HPDE6-E6E7 (cell line): ENCODE data around the gene SHLD1.
"Not testable (repeated sequence)": the region's sequence is repeated elsewhere in the genome, so short reads cannot be mapped to it uniquely, and the experiment has no call there.

Experiments
- DNase-seq: peaks from one replicate; pipeline ENCODE4 v3.0.0; 2011; ENCODE audit warnings: missing footprints; ENCODE audit errors: extremely low spot score

The SHLD1 gene

GRCh38 chr20:5780846-5781217 lies 30.6 kb downstream of the SHLD1 start:
- no peak for DNase-seq

GRCh38 chr20:5781367-5781766 lies 31.2 kb downstream of the SHLD1 start:
- not testable (repeated sequence) for DNase-seq

DNA sequence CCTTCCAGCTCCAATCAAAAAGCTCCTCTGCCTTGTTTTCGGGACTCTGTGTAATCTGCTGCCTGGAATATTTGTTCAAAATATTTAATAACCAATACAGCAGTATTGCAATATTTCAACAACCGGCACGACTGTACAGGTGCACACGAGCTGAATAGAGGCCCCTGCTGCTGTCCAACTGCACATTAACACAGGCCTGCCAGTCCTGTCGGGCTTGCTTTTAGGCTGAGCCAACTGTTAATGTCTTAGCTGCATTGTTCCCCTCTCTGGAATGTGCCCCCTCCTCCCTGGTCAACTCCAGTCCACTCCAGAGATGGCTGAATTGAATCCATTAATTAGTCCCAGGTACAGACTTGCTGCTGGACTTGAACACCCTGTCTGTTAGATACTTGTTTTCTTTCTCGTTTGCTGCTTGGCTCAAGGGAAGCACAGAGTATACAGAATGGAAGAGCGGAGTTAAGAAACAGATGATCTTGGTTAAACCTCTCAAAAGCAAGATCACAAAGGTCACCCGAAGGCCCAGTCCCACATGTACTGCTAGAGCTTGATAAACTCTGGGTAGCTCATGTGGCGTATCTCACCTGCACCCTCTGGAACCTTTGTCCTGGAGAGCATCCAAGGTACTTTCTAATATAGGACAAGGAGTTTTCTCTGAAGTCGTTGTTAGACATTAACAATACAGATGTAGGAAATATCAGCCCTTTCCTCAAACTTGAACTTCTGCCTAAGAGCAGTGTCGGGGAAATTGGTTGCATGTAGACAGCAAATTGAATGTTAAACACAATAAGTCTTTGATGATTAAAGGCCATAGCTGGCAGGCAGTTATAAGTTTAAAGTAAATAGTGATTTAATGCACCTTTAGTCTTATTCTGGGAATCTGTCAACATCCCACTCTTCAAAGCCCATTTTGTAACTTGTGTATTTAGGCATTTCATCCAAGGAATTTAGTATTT lies 31.9 kb downstream of the SHLD1 start:
- no peak for DNase-seq

- peak; percentile 39 for DNase-seq
Observed at GRCh38 chr20:5784735-5785134, 34.5 kb downstream of the SHLD1 start.

GRCh38 chr20:5785146-5785545 lies 34.9 kb downstream of the SHLD1 start:
- DNase-seq: peak; percentile 81

GRCh38 chr20:5786930-5787795 lies 37.0 kb downstream of the SHLD1 start:
- DNase-seq: no peak

DNA sequence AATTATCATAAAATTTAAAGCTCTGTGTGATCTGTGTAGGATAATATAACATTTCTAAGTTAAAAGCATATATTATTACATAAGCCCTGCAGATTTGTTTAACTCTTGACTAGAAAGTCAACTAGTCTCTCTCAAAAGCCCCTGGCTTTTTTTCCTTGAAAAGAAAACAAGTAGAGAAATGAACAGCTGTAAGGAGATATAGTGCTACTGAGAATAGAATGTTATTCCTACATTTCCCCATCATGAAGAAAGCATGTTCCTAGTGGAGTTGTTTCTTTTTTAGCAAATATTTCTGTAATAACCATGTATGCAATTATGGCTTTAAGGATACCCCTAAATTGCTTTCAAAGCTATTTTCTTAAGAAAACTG lies 37.6 kb downstream of the SHLD1 start:
- no peak for DNase-seq

- DNase-seq: peak; percentile 77
Observed at GRCh38 chr20:5788385-5788895, 38.2 kb downstream of the SHLD1 start.

DNA sequence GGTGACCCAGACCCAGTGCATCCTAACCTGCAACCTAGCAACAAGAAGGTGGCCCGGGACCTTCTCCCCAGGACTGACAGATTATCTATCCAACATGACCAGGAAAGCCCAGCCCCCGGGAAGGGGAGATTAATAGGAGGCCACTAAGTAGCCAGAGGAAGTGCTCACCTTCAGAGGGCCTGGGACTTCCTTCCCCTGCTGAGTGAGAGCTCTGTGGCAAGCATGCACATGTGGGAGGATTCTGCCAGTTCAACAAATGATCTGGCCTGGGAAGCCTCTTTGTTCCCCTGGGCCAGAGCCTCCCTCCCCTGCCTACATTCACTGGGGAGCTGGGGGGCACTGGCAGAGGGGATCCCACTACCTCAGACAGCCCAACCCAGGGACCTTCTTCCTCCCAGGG lies 39.6 kb downstream of the SHLD1 start:
- DNase-seq: no peak

DNA sequence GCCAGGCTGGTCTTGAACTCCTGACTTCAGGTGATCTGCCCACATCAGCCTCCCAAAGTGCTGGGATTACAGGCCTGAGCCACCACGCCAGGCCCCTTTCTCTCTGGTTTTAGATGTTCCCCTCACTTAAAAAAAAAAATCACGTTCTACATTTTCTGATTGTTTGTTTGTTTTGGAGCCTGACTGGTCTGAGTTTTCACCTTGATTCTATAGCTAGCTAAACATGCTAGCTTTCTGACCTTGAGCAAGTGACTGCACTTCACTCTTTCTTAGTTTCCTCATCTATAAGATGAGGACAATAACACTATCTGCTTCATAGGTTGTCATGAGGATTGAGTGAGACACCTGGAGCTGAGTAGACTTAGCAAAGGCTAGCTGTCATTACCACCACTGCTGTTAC lies 43.7 kb downstream of the SHLD1 start:
- DNase-seq: no peak

- no peak for DNase-seq
Observed at GRCh38 chr20:5796331-5797040, 46.3 kb downstream of the SHLD1 start.

GRCh38 chr20:5797165-5797564 lies 47.0 kb downstream of the SHLD1 start:
- DNase-seq: no peak

DNA sequence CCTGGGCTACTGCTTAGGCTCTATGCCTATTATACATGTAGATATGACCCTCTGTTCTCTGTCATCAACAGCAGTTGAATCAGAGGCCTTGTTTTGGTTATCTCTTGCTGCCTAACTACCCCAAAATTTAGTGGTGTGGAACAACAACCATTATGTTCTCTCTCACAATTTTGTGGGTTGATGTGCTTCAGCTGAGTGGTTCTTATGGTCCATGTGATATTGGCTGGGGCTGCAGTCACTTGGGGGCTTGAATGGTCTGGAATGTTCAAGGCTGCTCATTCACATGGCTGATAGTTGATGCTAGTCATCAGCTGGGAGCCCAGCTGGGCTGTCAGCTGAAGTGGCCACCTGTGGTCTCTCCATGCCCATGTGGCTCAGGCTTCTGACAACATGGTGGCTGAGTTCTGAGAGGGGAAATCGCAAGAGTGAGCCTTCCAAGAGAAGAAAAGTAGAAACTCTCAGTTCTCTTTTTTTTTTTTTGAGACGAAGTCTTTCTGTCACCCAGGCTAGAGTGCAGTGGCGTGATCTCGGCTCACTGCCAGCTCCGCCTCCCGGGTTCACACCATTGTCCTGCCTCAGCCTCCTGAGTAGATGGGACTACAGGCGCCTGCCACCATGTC lies 47.8 kb downstream of the SHLD1 start:
- DNase-seq: no peak

DNA sequence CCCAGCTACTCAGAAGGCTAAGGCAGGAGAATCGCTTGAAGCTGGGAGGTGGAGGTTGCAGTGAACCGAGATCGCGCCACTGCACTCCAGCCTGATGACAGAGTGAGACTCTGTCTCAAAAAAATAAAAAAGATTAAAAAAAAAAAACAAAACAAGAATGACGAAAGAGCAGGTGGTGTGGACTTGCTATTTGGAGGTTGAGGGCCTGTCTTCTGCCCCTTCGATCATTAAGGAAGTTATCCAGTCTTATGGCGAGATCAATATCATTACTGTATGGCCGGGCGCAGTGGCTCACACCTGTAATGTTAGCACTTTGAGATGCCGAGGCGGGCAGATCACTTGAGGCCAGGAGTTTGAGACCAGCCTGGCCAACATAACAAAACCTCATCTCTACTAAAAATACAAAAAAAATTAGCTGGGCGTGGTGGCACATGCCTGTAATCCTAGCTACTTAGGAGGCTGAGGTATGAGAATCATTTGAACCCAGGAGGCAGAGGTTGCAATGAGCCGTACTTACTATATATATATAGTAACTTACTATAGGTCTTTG lies 53.6 kb downstream of the SHLD1 start:
- DNase-seq: not testable (repeated sequence)

DNA sequence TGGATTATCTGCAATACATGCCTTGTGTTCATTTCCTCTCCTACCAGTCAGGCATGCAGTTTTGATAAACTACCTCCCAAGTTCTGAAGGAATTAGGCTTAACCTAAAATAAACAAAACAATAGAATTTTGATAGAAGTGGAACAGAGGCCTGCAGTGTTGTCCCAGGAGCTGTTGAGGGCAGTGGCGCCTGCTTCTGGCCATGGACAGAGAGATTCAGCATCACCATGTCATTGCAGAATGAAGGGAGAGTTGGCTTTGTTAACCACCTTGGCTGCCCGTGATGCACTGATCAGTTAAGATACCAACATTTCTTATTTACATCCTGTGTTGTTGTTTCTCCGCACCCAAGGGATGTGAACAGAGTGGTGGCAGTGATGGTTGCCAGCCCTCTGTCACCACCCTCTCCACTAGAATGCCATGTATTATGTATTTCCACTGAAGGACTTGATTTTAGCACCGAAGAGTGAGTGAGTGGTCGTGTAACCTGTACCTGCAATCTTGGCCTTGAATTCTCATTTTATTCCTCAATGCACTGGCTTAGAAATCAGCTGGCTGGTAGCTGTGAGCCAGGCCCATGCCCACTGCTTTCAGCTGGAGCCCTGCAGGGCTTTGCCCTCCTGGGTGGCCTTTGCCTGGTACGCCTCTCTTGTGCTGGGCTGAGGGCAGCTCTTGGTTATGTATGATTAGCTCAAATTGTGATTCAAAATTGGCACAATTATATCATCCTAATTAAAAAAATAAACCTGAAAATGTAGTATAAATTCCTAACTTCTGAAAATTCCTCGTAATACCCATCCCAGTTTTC lies 56.5 kb downstream of the SHLD1 start:
- no peak for DNase-seq

GRCh38 chr20:5807431-5807830 lies 57.2 kb downstream of the SHLD1 start:
- no peak for DNase-seq

GRCh38 chr20:5808901-5809300 lies 58.7 kb downstream of the SHLD1 start:
- no peak for DNase-seq

- no peak for DNase-seq
Observed at GRCh38 chr20:5809495-5809894, 59.3 kb downstream of the SHLD1 start.

- no peak for DNase-seq
Observed at GRCh38 chr20:5810800-5811422, 60.7 kb downstream of the SHLD1 start.

GRCh38 chr20:5811746-5812145 lies 61.5 kb downstream of the SHLD1 start:
- DNase-seq: no peak
